GM21381 (cell line): ENCODE measurements around the gene TNN.
"Not testable (repeated sequence)": the region's sequence is repeated elsewhere in the genome, so short reads cannot be mapped to it uniquely, and the experiment has no call there.

Experiments used
- ATAC-seq: cut with Tn5 transposase; IDR thresholded peaks from one replicate; pipeline ENCODE4 v1.9.1; 2021; ENCODE audit warnings: mild to moderate bottlenecking, moderate library complexity; ENCODE audit not compliant: unreplicated experiment

Gene TNN, protein sequence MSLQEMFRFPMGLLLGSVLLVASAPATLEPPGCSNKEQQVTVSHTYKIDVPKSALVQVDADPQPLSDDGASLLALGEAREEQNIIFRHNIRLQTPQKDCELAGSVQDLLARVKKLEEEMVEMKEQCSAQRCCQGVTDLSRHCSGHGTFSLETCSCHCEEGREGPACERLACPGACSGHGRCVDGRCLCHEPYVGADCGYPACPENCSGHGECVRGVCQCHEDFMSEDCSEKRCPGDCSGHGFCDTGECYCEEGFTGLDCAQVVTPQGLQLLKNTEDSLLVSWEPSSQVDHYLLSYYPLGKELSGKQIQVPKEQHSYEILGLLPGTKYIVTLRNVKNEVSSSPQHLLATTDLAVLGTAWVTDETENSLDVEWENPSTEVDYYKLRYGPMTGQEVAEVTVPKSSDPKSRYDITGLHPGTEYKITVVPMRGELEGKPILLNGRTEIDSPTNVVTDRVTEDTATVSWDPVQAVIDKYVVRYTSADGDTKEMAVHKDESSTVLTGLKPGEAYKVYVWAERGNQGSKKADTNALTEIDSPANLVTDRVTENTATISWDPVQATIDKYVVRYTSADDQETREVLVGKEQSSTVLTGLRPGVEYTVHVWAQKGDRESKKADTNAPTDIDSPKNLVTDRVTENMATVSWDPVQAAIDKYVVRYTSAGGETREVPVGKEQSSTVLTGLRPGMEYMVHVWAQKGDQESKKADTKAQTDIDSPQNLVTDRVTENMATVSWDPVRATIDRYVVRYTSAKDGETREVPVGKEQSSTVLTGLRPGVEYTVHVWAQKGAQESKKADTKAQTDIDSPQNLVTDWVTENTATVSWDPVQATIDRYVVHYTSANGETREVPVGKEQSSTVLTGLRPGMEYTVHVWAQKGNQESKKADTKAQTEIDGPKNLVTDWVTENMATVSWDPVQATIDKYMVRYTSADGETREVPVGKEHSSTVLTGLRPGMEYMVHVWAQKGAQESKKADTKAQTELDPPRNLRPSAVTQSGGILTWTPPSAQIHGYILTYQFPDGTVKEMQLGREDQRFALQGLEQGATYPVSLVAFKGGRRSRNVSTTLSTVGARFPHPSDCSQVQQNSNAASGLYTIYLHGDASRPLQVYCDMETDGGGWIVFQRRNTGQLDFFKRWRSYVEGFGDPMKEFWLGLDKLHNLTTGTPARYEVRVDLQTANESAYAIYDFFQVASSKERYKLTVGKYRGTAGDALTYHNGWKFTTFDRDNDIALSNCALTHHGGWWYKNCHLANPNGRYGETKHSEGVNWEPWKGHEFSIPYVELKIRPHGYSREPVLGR (N-terminal part only)

DNA sequence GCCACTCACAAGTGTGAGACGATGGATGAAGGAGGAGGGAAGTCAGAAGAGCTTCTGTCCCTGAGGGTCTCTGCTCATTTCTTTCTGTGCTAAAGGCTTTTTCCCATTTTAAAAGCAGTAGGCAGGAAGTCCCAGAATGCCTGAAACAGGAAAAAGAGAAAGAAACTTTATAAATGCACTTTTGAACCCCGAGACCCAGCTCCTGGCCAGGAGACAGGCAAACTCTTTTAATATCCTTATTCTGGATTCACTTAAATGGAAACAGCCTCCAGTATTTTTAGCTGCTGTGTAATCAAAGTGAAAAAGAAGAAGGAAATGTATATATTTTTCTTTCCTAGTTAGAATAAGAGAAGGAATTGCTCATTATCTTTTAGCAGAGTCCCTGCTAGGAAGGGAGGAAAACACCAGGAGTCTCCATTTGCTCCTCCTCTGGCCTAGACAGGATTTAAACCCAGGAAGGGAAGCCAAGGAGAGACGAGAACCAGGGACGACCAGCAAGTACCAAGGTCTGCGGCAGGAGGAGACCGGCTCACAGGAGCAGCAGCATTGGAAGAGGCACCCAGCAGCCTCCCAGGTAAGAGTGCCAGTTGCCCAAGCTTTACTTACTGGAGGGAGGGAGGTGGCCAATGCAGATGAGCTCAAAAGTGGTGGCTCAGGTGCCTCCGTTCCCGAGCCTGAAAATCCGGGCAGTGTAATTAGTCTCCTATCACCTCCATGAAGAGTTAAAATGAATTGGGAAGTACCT, at the start of gene TNN:
Gene TNN, plus strand, starts transcription at position 472 of the 745 bp plus-strand sequence. CDS start 9,586 bp downstream, outside the sequence.
- ATAC-seq = no peak

DNA sequence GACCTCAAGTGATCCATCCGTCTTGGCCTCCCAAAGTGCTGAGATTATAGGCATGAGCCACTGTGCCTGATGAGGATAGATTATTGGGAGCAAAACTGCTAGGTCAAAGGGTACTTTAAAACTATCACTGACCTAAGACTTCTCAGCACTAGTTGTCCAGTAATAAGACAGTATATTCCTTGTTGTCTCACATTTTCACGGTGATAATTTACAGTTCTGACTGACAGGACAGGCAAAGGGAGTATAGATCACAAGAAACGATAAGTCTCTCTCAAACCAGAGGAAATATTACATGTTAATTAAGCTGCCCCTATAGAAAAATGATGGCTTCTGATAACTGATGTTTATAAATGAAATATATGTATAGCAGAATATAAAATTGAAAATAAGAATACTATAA, 48.1 kb upstream of the TNN start:
- ATAC-seq = no peak

DNA sequence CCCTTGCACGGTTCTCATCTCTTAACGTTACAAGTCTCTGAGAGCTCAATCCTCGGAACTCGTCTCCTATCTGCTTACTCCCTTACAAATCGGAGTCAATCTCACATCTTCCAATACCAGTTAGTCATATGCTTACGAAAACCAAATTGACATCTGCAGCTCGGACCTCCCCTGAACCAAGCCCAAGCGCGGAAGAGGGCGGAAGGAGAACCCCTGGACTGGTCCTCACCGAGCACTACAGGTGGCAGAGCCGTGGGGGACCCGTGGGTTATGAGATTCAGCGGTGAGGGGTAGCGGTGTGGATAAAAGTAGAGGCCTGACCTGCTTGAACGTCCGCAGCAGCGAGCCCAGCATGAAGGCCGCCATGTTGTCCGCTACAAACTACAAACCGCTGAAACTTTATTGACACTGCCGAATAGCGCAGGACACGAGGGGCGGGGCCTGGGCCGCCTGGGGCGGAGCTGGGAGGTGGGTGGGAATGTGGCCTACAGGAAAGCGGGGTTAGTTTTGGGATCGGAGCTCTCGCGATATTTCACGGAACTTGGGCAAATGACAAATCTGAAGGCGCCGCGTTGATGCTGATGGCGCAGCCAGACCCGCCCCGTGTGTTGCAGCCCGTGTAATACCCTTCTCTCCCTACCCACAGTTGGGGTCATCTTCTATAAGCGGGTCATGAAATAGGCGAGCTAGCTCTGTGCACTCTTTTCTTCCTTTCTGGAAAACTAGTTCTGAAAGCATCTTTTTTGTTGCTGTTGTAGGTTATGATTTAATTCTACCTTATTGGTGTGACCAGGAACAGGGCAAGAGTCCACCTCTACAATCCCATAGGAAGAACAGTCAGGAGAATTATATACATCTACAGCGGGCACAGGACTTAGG, 44.4 kb upstream of the TNN start, which contains the start of gene MRPS14:
Gene MRPS14, minus strand, starts transcription at position 383 of the 879 bp plus-strand sequence. Its CDS starts 17 bp downstream, at position 366.
- ATAC-seq = peak; percentile 95

DNA sequence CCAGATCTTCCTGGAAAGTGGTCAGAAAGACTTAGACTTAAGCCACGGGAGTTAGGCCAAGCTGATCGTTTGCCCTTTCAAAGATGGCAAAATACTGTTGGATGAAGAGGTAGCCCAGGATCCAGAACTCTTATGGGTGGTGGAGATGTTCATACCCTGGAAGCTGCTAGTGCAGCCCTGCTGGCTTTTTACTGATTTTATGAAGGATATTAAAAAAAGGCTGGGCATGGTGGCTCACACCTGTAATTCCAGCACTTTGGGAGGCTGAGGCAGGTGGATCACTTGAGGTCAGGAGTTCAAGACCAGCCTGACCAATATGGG, 43.8 kb upstream of the TNN start:
- ATAC-seq = not testable (repeated sequence)

DNA sequence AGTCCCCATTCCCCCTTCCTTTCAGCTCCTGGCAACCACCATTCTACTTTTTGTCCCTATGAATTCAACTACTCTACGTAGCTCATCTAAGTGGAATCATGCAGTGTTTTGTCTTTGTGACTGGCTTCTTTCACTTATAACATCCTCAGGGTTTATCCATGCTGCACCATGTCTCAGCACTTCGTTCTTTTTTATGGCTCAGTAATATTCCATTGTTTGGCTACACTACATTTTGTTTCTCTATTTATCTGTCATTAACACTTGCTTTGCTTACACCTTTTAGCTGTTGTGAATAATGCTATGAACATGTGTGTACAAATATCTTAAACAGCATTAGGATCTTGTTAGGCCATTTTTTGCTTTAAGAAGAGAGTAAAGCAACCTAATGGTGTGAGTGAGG, 42.9 kb upstream of the TNN start:
- no peak for ATAC-seq

DNA sequence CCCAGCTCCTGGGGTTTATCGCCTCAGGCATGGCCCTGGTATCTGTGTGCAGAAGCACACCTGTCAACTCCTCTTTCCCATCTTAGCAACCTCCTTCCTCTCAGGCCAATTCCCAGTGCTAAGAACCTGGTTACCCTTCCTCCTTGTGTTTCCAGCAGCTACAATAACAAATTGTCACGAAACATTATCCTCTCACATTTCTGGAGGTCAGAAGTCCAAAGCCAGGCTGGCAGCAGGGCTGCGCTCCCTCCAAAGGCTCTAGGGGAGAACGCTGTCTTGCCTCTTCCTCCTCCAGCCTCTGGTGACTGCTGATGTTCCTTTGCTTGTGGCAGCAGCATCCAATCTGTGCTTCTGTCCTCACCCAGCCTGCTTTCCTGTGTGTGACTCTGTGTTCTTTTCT, 33.7 kb upstream of the TNN start:
- no peak for ATAC-seq

DNA sequence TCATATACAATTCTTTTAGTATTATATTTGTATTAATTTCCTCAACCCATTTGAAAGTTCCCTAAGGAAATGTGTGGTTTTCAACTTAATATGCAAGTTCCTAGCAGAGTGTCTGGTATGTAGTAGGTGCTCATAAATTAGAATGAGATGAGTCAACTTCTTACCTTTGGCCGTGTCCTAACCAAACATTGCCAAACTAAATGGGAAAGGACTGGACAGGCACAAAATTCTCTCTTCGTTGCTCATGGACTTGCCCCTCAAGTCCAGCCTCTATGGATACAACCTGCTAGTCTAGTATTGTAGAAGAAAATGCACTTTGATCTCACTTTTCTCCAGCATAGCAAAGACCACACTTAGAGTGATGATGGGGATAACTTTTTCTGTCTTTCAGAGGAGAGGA, 32.9 kb upstream of the TNN start:
- no peak for ATAC-seq

DNA sequence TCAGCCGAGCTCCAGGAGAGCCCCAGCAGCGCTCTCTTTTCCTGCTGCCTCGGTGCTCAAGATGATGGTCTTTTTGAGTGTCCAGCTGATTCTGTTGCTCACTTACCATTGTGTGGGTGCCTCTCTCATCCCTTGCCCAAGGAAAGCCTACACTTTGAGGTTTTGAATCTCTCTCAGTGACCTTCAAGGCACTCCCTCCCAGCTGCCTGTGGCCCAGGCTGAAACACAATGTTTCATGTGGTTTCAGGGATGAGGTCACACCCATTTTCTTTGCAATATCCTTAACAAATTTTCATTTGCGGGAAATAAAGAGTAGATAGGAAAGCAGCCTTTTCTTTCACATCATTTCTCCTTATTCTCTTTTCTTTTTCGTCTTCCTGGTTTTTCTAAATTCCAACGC, 31.8 kb upstream of the TNN start:
- ATAC-seq = no peak

DNA sequence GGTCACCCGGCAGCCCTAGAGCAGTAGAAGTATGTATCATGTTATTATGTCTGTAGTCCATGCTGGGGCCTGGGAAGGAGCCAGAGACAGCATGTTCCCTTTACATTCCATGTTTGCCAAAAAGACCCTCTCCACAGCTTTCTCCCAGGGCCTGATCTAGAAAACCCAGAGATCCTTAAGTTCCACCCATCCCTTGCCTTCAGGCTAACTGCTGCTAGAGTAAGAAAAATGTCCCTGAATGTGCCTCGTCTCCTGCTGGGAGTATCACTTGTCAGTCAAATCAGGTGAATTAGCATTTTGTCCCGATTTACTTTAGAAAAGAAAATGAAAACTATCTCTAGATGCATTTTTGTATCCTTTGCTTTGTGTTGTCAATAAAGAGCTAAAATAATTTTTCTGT, 31.2 kb upstream of the TNN start:
- ATAC-seq = no peak

DNA sequence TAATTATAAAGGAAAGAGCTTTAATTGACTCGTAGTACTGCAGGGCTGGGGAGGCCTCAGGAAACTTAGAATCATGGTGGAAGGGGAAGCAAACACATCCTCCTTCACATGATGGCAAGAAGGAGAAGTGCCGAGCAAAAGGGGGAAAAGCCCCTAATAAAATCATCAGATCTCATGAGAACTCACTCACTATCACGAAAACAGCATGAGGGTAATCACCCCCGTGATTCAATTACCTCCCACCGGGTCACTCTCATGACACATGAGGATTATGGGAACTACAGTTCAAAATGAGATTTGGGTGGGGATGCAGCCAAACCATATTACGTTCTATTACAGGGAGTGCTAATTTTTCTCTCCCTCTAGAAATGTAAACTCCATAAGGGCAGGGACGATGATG, 30.2 kb upstream of the TNN start:
- ATAC-seq = no peak

DNA sequence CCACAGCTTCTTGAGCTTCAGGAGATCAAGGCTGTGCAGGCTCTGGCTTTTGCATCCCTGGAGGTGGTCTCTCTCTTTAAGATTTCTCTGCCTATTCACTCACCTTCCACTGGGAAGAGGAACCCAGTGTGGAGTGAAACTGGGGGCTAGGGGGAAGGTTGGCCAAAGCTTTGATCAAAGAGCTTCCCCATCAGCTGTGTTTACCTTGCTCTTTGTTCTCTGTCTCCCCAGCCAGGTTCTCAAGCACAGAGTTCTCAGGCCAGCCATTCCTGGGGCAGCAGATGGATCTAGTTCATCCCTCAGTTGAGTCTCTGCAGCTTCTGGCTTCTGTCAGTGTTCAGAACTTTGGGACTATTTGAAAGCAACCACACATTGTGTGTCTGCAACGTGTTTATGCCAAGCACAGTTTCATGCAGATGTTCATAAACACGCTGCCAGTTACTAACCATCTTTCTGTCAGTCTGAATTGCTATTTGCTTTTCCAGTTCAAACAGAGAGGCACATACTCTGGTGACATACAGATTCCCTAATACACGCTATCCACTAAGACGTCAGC, 27.2 kb upstream of the TNN start:
- ATAC-seq = no peak

DNA sequence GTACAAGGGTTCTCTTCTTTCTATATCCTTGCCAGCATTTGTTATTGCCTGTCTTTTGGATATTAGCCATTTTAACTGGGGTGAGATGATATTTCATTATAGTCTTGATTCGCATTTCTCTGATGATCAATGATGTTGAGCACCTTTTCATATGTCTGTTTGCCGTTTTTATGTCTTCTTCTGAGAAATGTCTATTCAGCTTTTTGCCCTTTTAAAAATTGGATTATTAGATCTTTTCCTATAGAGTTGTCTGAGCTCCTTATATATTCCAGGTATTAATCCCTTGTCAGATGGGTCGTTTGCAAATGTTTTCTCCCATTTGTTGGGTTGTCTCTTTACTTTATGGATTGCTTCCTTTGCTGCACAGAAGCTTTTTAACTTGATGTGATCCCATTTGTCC, 25.0 kb upstream of the TNN start:
- no peak for ATAC-seq

DNA sequence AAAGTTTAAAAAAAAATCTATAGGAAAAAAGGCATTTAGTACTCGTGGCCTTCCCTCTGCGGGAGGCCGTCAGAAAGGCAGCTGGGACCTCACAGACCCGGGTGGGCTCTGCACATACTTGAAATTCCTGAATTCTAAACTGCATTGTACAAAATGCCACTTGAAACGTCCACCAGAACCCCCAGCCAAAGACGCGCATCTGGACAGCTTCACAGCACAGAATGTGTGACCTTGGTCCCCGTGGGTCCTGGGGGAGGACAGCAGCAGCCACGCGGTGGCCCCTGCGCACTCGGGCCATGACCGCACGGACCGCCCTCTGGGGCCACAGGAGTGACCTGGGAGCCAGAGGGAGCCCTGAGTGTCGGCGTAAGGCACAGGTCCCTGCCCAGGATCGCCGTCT, 23.8 kb upstream of the TNN start:
- ATAC-seq = no peak

DNA sequence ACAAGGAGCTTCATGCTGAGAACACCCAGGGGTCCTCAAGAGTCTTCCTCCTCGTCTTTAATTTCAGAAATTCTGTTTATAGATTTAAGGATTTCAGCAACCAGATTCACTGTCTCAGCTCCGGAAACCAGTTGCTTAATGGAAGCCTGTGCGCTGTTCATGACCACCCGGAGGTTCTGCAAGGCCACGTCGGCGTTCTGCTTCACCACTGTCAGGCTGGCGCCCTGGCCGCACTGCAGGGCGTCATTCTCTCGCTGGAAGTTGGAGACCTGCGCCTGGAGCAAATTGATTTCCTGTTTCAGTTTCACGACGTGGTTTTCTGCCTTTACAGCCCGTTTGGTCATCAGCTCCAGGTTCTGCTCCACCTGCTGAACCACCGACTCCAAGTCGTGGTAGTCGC, 23.0 kb upstream of the TNN start:
- not testable (repeated sequence) for ATAC-seq

DNA sequence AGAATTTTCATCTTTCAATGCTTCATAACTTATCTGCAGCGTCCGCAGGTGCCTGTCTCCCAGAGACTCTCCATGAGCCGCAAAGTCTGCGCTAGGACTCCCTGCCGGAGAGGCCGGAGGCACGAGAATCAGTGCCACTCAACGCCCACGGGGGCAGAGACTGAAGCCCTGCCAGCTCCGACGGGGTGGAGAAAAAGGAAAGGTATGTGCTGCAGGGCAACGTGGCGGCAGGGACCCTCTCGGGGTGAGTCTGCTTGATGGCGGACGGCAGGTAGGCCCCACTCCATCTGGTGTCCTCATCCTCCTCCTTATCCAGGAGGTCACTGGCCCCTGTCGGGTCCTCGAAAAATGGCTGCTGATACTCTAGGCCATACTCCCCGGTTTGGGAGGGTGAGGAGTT, 22.5 kb upstream of the TNN start:
- no peak for ATAC-seq

DNA sequence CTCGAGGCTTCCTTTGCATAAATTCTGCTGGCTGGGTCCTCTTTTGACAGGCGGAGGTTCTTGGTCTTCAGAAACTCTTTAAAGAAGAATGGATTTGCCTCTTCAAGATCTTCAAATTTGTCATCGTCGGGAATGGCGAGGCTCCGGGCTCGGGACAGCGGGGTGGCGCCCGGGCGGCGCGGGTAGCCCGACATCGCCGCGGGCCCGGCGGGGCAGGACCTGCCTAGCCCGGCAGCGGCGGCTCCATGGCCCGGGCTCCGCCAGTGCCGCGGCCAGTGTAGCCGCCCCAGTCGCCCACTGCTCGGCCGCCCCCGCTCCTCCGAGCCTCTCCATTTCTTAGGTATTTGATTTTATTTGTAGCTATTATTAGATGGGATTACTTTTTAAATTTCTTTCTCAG, 22.1 kb upstream of the TNN start:
- no peak for ATAC-seq

DNA sequence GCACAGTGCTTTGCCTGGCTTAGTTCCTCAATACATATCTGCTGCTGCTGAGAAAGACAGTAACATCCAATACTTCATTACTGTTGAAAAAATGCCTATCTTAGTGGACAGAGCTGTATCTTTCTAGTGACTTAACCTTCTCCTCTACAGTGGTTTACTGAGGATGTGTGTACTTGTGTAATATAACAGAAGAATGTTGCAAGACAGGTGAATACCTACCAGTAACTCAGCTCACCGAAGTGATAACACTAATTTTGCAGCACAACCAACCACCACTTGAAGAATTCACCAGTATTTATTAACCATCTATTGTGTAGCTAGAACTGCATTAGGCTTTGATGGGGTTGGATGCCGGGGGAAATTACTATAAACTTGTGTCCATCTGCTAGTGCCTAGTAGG, 16.6 kb upstream of the TNN start:
- ATAC-seq = no peak

DNA sequence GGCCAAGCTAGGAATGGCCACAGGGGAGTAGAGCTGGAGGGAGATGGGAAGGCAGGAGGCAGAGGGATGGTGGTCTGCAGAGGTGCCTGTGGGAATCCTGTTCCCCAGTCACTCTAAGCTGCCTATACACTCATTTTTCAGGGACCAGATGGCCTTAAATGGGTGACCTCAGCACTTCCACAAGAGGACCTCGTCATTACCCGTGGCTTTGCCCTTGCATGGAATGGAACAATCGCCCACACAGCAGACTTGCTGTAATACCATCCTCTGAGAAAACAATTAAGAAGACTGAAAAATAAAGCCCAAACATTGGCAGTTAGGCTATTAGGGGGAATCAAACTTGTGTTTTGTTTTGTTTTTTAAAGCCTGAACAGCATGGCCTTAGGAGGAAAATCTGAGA, 12.9 kb upstream of the TNN start:
- no peak for ATAC-seq

DNA sequence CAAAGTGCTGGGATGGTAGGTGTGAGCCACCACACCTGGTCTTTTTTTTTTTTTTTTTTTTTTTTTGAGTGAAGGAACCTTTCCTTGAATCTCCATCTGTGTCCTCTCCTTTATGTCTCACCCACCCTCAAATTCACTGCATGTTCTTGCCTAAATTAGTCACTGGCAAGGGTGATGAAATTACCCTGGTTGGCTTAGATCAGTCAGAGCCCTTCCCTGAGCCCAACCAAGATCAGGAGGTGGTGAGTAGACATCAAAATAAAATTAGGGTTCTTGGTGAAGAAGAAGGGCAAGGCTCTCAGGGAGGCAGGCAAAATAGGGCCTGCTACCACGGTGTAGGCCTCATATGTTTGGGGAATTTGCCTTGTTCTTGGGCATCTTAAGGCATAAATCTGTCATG, 5.3 kb upstream of the TNN start:
- ATAC-seq = no peak
